IMR-90 (cell line): ENCODE measurements around the gene DEPDC5. TPM values are rescaled to one million over a fixed set of nuclear protein-coding genes. Genes with fewer than 3 reads are reported as not detected.

ENCODE experiments used
- ATAC-seq: fragments of 200-7000 bp; cut with Tn5 transposase; 2 replicates; pipeline ENCODE4 v1.9.1; 2020; ENCODE audit warnings: low read depth, mild to moderate bottlenecking, moderate library complexity
- BruUV-seq: library from RNA; stranded (reverse); fragments of 400-500 nt; replicated peaks from 2 replicates; lab custom pipeline; 2021; lab: Mats Ljungman, UMichigan
- CTCF ChIA-PET: fragments of 300-600 bp; formaldehyde crosslinking; extraction: SDS; loops from one replicate; lab custom pipeline; 2021; ENCODE audit warnings: antibody characterized with exemption; lab: Yijun Ruan, JAX
- POLR2A ChIA-PET: fragments of 300-600 bp; sonication (Branson Sonifier 250); formaldehyde crosslinking; loops from one replicate; lab custom pipeline; 2022; ENCODE audit warnings: antibody characterized with exemption; ENCODE audit not compliant: unreplicated experiment; lab: Charles Lee
- DNase-seq: peaks from one replicate; pipeline ENCODE4 v3.0.0; 2013
- H2AFZ ChIP-seq: replicated peaks from 2 replicates; pipeline ENCODE3; 2013; ENCODE audit warnings: low read length, mild to moderate bottlenecking; ENCODE audit not compliant: poor library complexity
- H2AK5ac ChIP-seq: 2 replicates; pipeline ENCODE4 v1.6.1; 2013; ENCODE audit warnings: low read depth, low read length, inconsistent platforms
- H2AK9ac ChIP-seq: replicated peaks from 2 replicates; pipeline ENCODE3; 2013; ENCODE audit warnings: mild to moderate bottlenecking, low read depth, low read length, moderate library complexity; ENCODE audit not compliant: poor library complexity
- H2BK120ac ChIP-seq: 2 replicates; pipeline ENCODE4 v1.6.1; 2013; ENCODE audit warnings: low read depth, low read length, inconsistent platforms
- H2BK15ac ChIP-seq: 3 replicates; pipeline ENCODE4 v1.6.1; 2013; ENCODE audit warnings: low read depth, low read length, inconsistent platforms
- H2BK20ac ChIP-seq: 2 replicates; pipeline ENCODE4 v1.6.1; 2013; ENCODE audit warnings: low read depth, mild to moderate bottlenecking, inconsistent platforms, low read length, moderate library complexity
- H2BK5ac ChIP-seq: 2 replicates; pipeline ENCODE4 v1.6.1; 2013; ENCODE audit warnings: mild to moderate bottlenecking, low read depth, low read length, inconsistent platforms; ENCODE audit not compliant: poor library complexity, severe bottlenecking
- H3K14ac ChIP-seq: replicated peaks from 2 replicates; pipeline ENCODE4 v1.6.1; 2013; ENCODE audit warnings: low read depth, low read length, inconsistent platforms
- H3K18ac ChIP-seq: 2 replicates; pipeline ENCODE4 v1.6.1; 2013; ENCODE audit warnings: low read depth, low read length, control low read depth
- H3K23ac ChIP-seq: 2 replicates; pipeline ENCODE4 v1.6.1; 2013; ENCODE audit warnings: low read depth, low read length, inconsistent platforms
- H3K27ac ChIP-seq: 2 replicates; pipeline ENCODE4 v1.5.1; 2013; ENCODE audit warnings: mild to moderate bottlenecking, control low read depth, low read length; ENCODE audit not compliant: insufficient read depth
- H3K27me3 ChIP-seq: 2 replicates; pipeline ENCODE4 v1.6.1; 2013; ENCODE audit warnings: low read length; ENCODE audit not compliant: control insufficient read depth, insufficient read depth
- H3K36me3 ChIP-seq: 2 replicates; pipeline ENCODE4 v1.6.1; 2013; ENCODE audit warnings: low read length, mixed read lengths; ENCODE audit not compliant: control insufficient read depth, insufficient read depth
- H3K4ac ChIP-seq: 2 replicates; pipeline ENCODE4 v1.6.1; 2013; ENCODE audit warnings: low read depth, low read length, inconsistent platforms
- H3K4me1 ChIP-seq: 2 replicates; pipeline ENCODE4 v1.6.1; 2013; ENCODE audit warnings: low read length, mixed read lengths; ENCODE audit not compliant: control insufficient read depth, insufficient read depth
- H3K4me2 ChIP-seq: 2 replicates; pipeline ENCODE4 v1.6.1; 2013; ENCODE audit warnings: low read depth, mild to moderate bottlenecking, control low read depth, low read length, moderate library complexity
- H3K4me3 ChIP-seq: 2 replicates; pipeline ENCODE4 v1.5.1; 2013; ENCODE audit warnings: low read depth, mild to moderate bottlenecking, control low read depth, low read length, moderate library complexity; ENCODE audit not compliant: insufficient read depth
- H3K56ac ChIP-seq: 2 replicates; pipeline ENCODE4 v1.6.1; 2013; ENCODE audit warnings: low read length, inconsistent platforms; ENCODE audit not compliant: insufficient read depth; ENCODE audit errors: extremely low read depth
- H3K79me1 ChIP-seq, 2 experiments: 2 replicates each; pipeline ENCODE4 v1.6.1; 2013; ENCODE audit warnings: low read length in 2 of 2, inconsistent platforms in 1 of 2, low read depth in 1 of 2
- H3K9ac ChIP-seq: 2 replicates; pipeline ENCODE4 v1.6.1; 2013; ENCODE audit warnings: low read depth, low read length, control low read depth
- H3K9me1 ChIP-seq: 2 replicates; pipeline ENCODE4 v1.6.1; 2013; ENCODE audit warnings: low read length, inconsistent platforms; ENCODE audit not compliant: insufficient read depth
- H3K9me3 ChIP-seq: 2 replicates; pipeline ENCODE4 v1.6.1; 2013; ENCODE audit warnings: low read length; ENCODE audit not compliant: control insufficient read depth, insufficient read depth
- H4K20me1 ChIP-seq: 2 replicates; pipeline ENCODE4 v1.6.1; 2013; ENCODE audit warnings: low read length, inconsistent platforms; ENCODE audit not compliant: insufficient read depth
- H4K5ac ChIP-seq: 2 replicates; pipeline ENCODE4 v1.6.1; 2013; ENCODE audit warnings: mild to moderate bottlenecking, low read depth, low read length, control low read depth
- H4K8ac ChIP-seq, 2 experiments: 2 replicates each; pipeline ENCODE4 v1.6.1; 2013; ENCODE audit warnings: low read depth in 2 of 2, low read length in 2 of 2, control low read depth in 1 of 2, inconsistent platforms in 1 of 2
- H4K91ac ChIP-seq: 2 replicates; pipeline ENCODE4 v1.6.1; 2013; ENCODE audit warnings: low read depth, low read length, inconsistent platforms; ENCODE audit not compliant: insufficient read depth
- BHLHE40 ChIP-seq: fragments of 150-350 bp; IDR thresholded peaks from 2 replicates; pipeline ENCODE4 v1.6.1; 2016; ENCODE audit warnings: mild to moderate bottlenecking, low read depth, low read length
- CEBPB ChIP-seq: IDR thresholded peaks from 2 replicates; pipeline ENCODE4 v1.6.1; 2012; ENCODE audit warnings: low read depth, low read length, improper control_type of control experiment
- CHD1 ChIP-seq: IDR thresholded peaks from 2 replicates; pipeline ENCODE4 v1.6.1; 2012; ENCODE audit warnings: low read depth, low read length, improper control_type of control experiment
- FOS ChIP-seq: fragments of 150-350 bp; IDR thresholded peaks from 2 replicates; pipeline ENCODE4 v1.6.1; 2016; ENCODE audit warnings: low read depth, low read length
- MAFK ChIP-seq: IDR thresholded peaks from 2 replicates; pipeline ENCODE4 v1.6.1; 2012; ENCODE audit warnings: low read depth, low read length, improper control_type of control experiment
- MAZ ChIP-seq: IDR thresholded peaks from 2 replicates; pipeline ENCODE4 v1.6.1; 2012; ENCODE audit warnings: low read depth, mild to moderate bottlenecking, low read length, improper control_type of control experiment, moderate library complexity, borderline replicate concordance
- MXI1 ChIP-seq: IDR thresholded peaks from 2 replicates; pipeline ENCODE4 v1.6.1; 2012; ENCODE audit warnings: low read depth, mild to moderate bottlenecking, low read length, moderate library complexity, borderline replicate concordance
- NFE2L2 ChIP-seq: fragments of 150-350 bp; IDR thresholded peaks from 2 replicates; pipeline ENCODE4 v1.6.1; 2016; ENCODE audit warnings: low read depth, mild to moderate bottlenecking, low read length
- POLR2A ChIP-seq: IDR thresholded peaks from 2 replicates; pipeline ENCODE4 v1.6.1; 2012; ENCODE audit warnings: mild to moderate bottlenecking, low read depth, low read length
- RAD21 ChIP-seq: IDR thresholded peaks from 2 replicates; pipeline ENCODE4 v1.6.1; 2012; ENCODE audit warnings: low read length, improper control_type of control experiment
- RCOR1 ChIP-seq: IDR thresholded peaks from 2 replicates; pipeline ENCODE4 v1.6.1; 2012; ENCODE audit warnings: mild to moderate bottlenecking, low read length, improper control_type of control experiment; ENCODE audit not compliant: insufficient replicate concordance
- RFX5 ChIP-seq: IDR thresholded peaks from 2 replicates; pipeline ENCODE4 v1.8.0; 2012; ENCODE audit warnings: low read depth, mild to moderate bottlenecking, low read length, moderate library complexity
- SMC3 ChIP-seq: fragments of 150-350 bp; IDR thresholded peaks from 2 replicates; pipeline ENCODE4 v1.6.1; 2016; ENCODE audit warnings: low read depth, mild to moderate bottlenecking, antibody characterized with exemption, low read length, moderate library complexity
- WGBS, 2 experiments: methylation state at CpG; one replicate each; pipeline versions ENCODE4 v1.1.5 to v1.1.7; 2013; ENCODE audit warnings: missing lambda C conversion rate in 2 of 2; ENCODE audit not compliant: insufficient read length in 1 of 2; ENCODE audit errors: extremely low coverage in 2 of 2; 5-methylcytosine and 5-hydroxymethylcytosine counted together
- dilution Hi-C: fragments of 300-500 bp; cut with HindIII; formaldehyde crosslinking; loops from one replicate; pipeline ENCODE4 v1.14.3; 2018; ENCODE audit warnings: low sequenced_read_pairs; ENCODE audit not compliant: unreplicated experiment
- in situ Hi-C: fragments of 300-500 bp; cut with MboI; formaldehyde crosslinking; loops from 3 replicates; pipeline ENCODE4 v1.14.3; 2019; ENCODE audit warnings: low sequenced_read_pairs, inconsistent platforms, mixed read lengths
- intact Hi-C: fragments of 100-400 bp; cut with micrococcal nuclease; formaldehyde crosslinking; loops from 2 replicates; pipeline ENCODE4 v1.10.0; 2022
- polyA plus RNA-seq, 3 experiments: library from polyadenylated mRNA; depleted of rRNA; stranded (reverse); fragments of >200 nt; gene quantifications; 2 replicates each; pipeline ENCODE4 v1.2.3, GENCODE V29; 2012; ENCODE audit warnings: low replicate concordance in 1 of 3
- total RNA-seq: library from RNA; depleted of rRNA; stranded (reverse); fragments of >200 nt; gene quantifications from 2 replicates; pipeline ENCODE4 v1.2.3, GENCODE V29; 2012
- TF ChIP-seq, protein P1 (sequence below): conservative IDR thresholded peaks from 2 replicates; pipeline ENCODE4 v1.5.1; 2012; ENCODE audit warnings: mild to moderate bottlenecking, low read depth, low read length, improper control_type of control experiment
- TF ChIP-seq, protein P2 (sequence below): fragments of 150-350 bp; IDR thresholded peaks from 2 replicates; pipeline ENCODE4 v1.6.1; 2016; ENCODE audit warnings: low read depth, mild to moderate bottlenecking, low read length, moderate library complexity, borderline replicate concordance
- TF ChIP-seq, protein P3 (sequence below): fragments of 150-350 bp; IDR thresholded peaks from 2 replicates; pipeline ENCODE4 v1.6.1; 2017; ENCODE audit warnings: mild to moderate bottlenecking, antibody characterized with exemption, low read length, low read depth

The DEPDC5 gene
- total and polyA plus RNA-seq, 2 of the 4 experiments (the other 2 are of a cell fraction): 6.6 to 12.9 TPM

DNA sequence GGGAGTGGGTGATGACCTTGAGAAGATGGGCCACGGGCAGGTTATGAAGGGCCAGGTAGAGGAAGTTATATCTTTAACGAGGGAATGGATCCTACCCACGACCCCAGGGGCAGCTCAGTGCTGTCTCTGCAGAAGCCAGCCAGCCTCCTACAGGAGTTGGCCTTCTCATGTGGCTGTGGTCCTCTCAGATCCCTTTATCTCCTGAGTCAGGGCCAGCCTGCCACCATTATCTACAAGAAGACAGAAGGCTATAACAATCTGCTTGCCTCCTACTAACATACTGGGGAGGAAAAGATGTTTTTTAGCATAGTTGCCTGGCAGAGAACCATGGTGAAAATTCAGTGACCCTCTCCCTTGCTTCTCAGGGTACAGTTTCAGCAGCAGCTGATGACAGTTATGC, 183.5 kb downstream of the DEPDC5 start:
- Histone ChIP-seq H3K4ac (no peak overlapping the region), H3K27ac (no peak overlapping the region), H2BK20ac (no peak overlapping the region), H3K4me1 (no peaks in the 10 kb centered on the region), H3K79me1 (no peaks in the 10 kb centered on the region), H2AK5ac (no peak overlapping the region), H3K9ac (no peak overlapping the region), H4K20me1 (no peaks in the 10 kb centered on the region), H3K36me3 (no peaks in the 10 kb centered on the region), H3K56ac (no peak overlapping the region), H3K9me3 (no peaks in the 10 kb centered on the region), H4K91ac (no peak overlapping the region), H3K4me2 (no peak overlapping the region), H4K5ac (no peak overlapping the region), H2BK15ac (no peak overlapping the region), H3K14ac (no peak overlapping the region), H2BK120ac (no peak overlapping the region), H3K18ac (no peak overlapping the region), H3K4me3 (no peak overlapping the region), H2AFZ (no peak overlapping the region), H2BK5ac (no peak overlapping the region), H2AK9ac (no peak overlapping the region), H3K27me3 (peaks cover 16% of the 10 kb centered on the region), H3K23ac (no peak overlapping the region), H3K9me1 (no peaks in the 10 kb centered on the region), H4K8ac (no peak overlapping the region)
- DNase-seq (no peak), ATAC-seq (no peak)
- no peak for TF ChIP-seq RCOR1
- no peak for TF ChIP-seq SMC3
- no peak for TF ChIP-seq NFE2L2
- no peak for TF ChIP-seq BHLHE40
- TF ChIP-seq CHD1: no peak
- no peak for TF ChIP-seq CEBPB
- no peak for TF ChIP-seq MAFK
- TF ChIP-seq, protein P1, sequence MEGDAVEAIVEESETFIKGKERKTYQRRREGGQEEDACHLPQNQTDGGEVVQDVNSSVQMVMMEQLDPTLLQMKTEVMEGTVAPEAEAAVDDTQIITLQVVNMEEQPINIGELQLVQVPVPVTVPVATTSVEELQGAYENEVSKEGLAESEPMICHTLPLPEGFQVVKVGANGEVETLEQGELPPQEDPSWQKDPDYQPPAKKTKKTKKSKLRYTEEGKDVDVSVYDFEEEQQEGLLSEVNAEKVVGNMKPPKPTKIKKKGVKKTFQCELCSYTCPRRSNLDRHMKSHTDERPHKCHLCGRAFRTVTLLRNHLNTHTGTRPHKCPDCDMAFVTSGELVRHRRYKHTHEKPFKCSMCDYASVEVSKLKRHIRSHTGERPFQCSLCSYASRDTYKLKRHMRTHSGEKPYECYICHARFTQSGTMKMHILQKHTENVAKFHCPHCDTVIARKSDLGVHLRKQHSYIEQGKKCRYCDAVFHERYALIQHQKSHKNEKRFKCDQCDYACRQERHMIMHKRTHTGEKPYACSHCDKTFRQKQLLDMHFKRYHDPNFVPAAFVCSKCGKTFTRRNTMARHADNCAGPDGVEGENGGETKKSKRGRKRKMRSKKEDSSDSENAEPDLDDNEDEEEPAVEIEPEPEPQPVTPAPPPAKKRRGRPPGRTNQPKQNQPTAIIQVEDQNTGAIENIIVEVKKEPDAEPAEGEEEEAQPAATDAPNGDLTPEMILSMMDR: no peak
- no peak for TF ChIP-seq MXI1
- no peak for TF ChIP-seq POLR2A
- TF ChIP-seq FOS: no peak
- no peak for TF ChIP-seq RFX5
- TF ChIP-seq, protein P2, sequence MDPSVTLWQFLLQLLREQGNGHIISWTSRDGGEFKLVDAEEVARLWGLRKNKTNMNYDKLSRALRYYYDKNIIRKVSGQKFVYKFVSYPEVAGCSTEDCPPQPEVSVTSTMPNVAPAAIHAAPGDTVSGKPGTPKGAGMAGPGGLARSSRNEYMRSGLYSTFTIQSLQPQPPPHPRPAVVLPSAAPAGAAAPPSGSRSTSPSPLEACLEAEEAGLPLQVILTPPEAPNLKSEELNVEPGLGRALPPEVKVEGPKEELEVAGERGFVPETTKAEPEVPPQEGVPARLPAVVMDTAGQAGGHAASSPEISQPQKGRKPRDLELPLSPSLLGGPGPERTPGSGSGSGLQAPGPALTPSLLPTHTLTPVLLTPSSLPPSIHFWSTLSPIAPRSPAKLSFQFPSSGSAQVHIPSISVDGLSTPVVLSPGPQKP: no peak
- no peak for TF ChIP-seq RAD21
- TF ChIP-seq, protein P3, sequence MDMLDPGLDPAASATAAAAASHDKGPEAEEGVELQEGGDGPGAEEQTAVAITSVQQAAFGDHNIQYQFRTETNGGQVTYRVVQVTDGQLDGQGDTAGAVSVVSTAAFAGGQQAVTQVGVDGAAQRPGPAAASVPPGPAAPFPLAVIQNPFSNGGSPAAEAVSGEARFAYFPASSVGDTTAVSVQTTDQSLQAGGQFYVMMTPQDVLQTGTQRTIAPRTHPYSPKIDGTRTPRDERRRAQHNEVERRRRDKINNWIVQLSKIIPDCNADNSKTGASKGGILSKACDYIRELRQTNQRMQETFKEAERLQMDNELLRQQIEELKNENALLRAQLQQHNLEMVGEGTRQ: no peak
- no peak for TF ChIP-seq MAZ
- POLR2A ChIA-PET: interaction anchor here (0.6 kb wide), 1 partner anchor 30 kb away, joined by 3 read pairs; no protein-coding TSS in a partner anchor
- 80% methylated on average over 1 of the region's 3 CpGs; no CpG with 5 or more reads in 1 of the 2 experiments for WGBS, 2 experiments
- intact Hi-C loops (no loop called here), dilution Hi-C loops (no loop called here), in situ Hi-C loops (no loop called here)
- BruUV-seq: no TSS peak
- CTCF ChIA-PET: interaction anchor here (0.5 kb wide), 1 partner anchor 268 kb away, joined by 3 read pairs; no protein-coding TSS in a partner anchor
